HepG2 (cell line): Measurements from ENCODE around the gene ZC3H18. TPM values are rescaled to one million over a fixed set of nuclear protein-coding genes. Genes with fewer than 3 reads are reported as not detected.

Experiments used
- ESRRA ChIP-seq: sonication (generic); formaldehyde crosslinking; IDR thresholded peaks from 2 replicates; pipeline ENCODE4 v1.5.1; 2020; ENCODE audit warnings: mild to moderate bottlenecking, low read depth, missing genetic modification reagents
- HOXD1 ChIP-seq: sonication (generic); formaldehyde crosslinking; IDR thresholded peaks from 2 replicates; pipeline ENCODE4 v1.5.0; 2020; ENCODE audit warnings: missing genetic modification reagents
- KMT2B ChIP-seq: IDR thresholded peaks from 2 replicates; pipeline ENCODE4 v1.6.1; 2016; ENCODE audit warnings: missing genetic modification reagents, missing compliant biosample characterization
- MTF1 ChIP-seq: sonication (generic); formaldehyde crosslinking; IDR thresholded peaks from 2 replicates; pipeline ENCODE4 v1.5.0; 2020; ENCODE audit warnings: missing genetic modification reagents
- POGZ ChIP-seq: sonication (generic); formaldehyde crosslinking; IDR thresholded peaks from 2 replicates; pipeline ENCODE4 v1.4.0; 2020; ENCODE audit warnings: mild to moderate bottlenecking, missing genetic modification reagents
- RFXANK ChIP-seq: IDR thresholded peaks from 2 replicates; pipeline ENCODE4 v1.6.1; 2016
- SOX5 ChIP-seq: IDR thresholded peaks from 2 replicates; pipeline ENCODE4 v1.6.1; 2016; ENCODE audit warnings: borderline replicate concordance
- SP4 ChIP-seq: sonication (generic); formaldehyde crosslinking; IDR thresholded peaks from 2 replicates; pipeline ENCODE4 v1.8.1; 2023; ENCODE audit warnings: mild to moderate bottlenecking, missing genetic modification reagents
- TBX3 ChIP-seq: fragments of 450-650 bp; IDR thresholded peaks from 2 replicates; pipeline ENCODE4 v1.6.1; 2017; ENCODE audit warnings: antibody characterized with exemption, mild to moderate bottlenecking, inconsistent platforms, borderline replicate concordance
- ZBTB21 ChIP-seq: sonication (generic); formaldehyde crosslinking; IDR thresholded peaks from 2 replicates; pipeline ENCODE4 v1.4.0; 2020; ENCODE audit warnings: missing genetic modification reagents
- ZFP62 ChIP-seq: sonication (generic); formaldehyde crosslinking; IDR thresholded peaks from 2 replicates; pipeline ENCODE4 v1.4.0; 2020; ENCODE audit warnings: missing genetic modification reagents
- ZNF205 ChIP-seq: IDR thresholded peaks from 2 replicates; pipeline ENCODE4 v1.6.1; 2018; ENCODE audit warnings: missing biosample characterization, missing genetic modification reagents
- ZNF547 ChIP-seq: sonication (generic); formaldehyde crosslinking; IDR thresholded peaks from 2 replicates; pipeline ENCODE4 v1.5.1; 2020; ENCODE audit warnings: mild to moderate bottlenecking, missing genetic modification reagents
- ZNF782 ChIP-seq: sonication (generic); formaldehyde crosslinking; IDR thresholded peaks from 2 replicates; pipeline ENCODE4 v1.4.0; 2020; ENCODE audit warnings: missing genetic modification reagents, mild to moderate bottlenecking, borderline replicate concordance
- polyA plus RNA-seq, 8 experiments: library from polyadenylated mRNA; depleted of rRNA in 3 of 8; stranded (reverse) in 7 of 8; unstranded in 1 of 8; fragments of >200 nt; fragmentation: Illumina TruSeq in 4 of 8; extraction: Trizol in 4 of 8; gene quantifications; 2 replicates each; pipeline versions ENCODE4 v1.2.1 to v1.2.3, GENCODE V29; 2011 to 2016; ENCODE audit warnings: low read depth in 4 of 8, missing spikeins in 1 of 8, mixed read lengths in 1 of 8; ENCODE audit not compliant: insufficient read depth in 1 of 8
- total RNA-seq, 5 experiments: library from RNA; depleted of rRNA; stranded (reverse); fragments of >200 nt; fragmentation: Illumina TruSeq; extraction: Trizol; gene quantifications; 2 replicates each; pipeline ENCODE4 v1.2.3, GENCODE V29; 2016; ENCODE audit warnings: low read depth in 1 of 5
- TF ChIP-seq, protein P1 (sequence below): sonication (generic); formaldehyde crosslinking; IDR thresholded peaks from 2 replicates; pipeline ENCODE4 v1.4.0; 2020; ENCODE audit warnings: mild to moderate bottlenecking, missing genetic modification reagents
- TF ChIP-seq, protein P2 (sequence below): sonication (generic); formaldehyde crosslinking; IDR thresholded peaks from 2 replicates; pipeline ENCODE4 v1.5.0; 2020; ENCODE audit warnings: mild to moderate bottlenecking, missing genetic modification reagents
- TF ChIP-seq, protein P3 (sequence below), 2 experiments: sonication (generic) in 1 of 2; formaldehyde crosslinking in 1 of 2; IDR thresholded peaks; 2 replicates each; pipeline versions ENCODE4 v1.5.1 to v1.6.1; 2011 to 2020; ENCODE audit warnings: borderline replicate concordance in 1 of 2, low read depth in 1 of 2, low read length in 1 of 2, mild to moderate bottlenecking in 1 of 2, missing genetic modification reagents in 1 of 2, moderate library complexity in 1 of 2
- TF ChIP-seq, protein P4 (sequence below): IDR thresholded peaks from 2 replicates; pipeline ENCODE4 v1.6.1; 2016; ENCODE audit warnings: low read depth, control low read depth
- TF ChIP-seq, protein P5 (sequence below): IDR thresholded peaks from 2 replicates; pipeline ENCODE4 v1.6.1; 2018; ENCODE audit warnings: missing genetic modification reagents, mild to moderate bottlenecking, missing compliant biosample characterization
- TF ChIP-seq, protein P6 (sequence below): sonication (generic); formaldehyde crosslinking; IDR thresholded peaks from 2 replicates; pipeline ENCODE4 v1.9.0; 2021; ENCODE audit warnings: missing genetic modification reagents, borderline replicate concordance

Gene ZC3H18
- total and polyA plus RNA-seq, 2 of the 13 experiments (the other 11 are each of a cell fraction or from before 2014, with no cell fraction given) = 11.2 to 27.4 TPM

DNA sequence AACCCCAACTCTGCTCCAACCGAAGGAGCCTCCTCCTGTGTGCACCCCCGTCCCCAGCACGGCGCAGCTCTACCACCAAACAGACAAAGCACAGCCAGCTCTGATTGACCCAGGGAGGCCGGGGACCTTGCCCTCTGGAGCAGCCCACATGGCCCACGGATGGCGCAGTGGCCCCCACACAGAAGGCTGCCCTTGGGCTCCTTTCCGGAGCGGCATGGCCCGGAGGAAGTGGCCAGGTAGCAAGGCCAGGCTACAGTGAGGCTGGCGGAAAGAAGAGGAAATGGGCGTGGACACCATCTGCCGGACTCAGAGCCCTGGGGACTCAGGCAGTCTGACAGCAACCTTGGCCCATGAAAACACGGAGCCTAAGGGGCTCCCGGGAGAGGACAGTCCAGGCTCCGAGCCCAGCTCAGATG, 19.9 kb upstream of the ZC3H18 start (continued):
- TF ChIP-seq, protein P1, sequence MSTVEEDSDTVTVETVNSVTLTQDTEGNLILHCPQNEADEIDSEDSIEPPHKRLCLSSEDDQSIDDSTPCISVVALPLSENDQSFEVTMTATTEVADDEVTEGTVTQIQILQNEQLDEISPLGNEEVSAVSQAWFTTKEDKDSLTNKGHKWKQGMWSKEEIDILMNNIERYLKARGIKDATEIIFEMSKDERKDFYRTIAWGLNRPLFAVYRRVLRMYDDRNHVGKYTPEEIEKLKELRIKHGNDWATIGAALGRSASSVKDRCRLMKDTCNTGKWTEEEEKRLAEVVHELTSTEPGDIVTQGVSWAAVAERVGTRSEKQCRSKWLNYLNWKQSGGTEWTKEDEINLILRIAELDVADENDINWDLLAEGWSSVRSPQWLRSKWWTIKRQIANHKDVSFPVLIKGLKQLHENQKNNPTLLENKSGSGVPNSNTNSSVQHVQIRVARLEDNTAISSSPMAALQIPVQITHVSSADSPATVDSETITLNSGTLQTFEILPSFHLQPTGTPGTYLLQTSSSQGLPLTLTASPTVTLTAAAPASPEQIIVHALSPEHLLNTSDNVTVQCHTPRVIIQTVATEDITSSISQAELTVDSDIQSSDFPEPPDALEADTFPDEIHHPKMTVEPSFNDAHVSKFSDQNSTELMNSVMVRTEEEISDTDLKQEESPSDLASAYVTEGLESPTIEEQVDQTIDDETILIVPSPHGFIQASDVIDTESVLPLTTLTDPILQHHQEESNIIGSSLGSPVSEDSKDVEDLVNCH (CRISPR knock-in tag) = no peak
- no peak for TF ChIP-seq KMT2B (CRISPR knock-in tag)
- TF ChIP-seq, protein P2, sequence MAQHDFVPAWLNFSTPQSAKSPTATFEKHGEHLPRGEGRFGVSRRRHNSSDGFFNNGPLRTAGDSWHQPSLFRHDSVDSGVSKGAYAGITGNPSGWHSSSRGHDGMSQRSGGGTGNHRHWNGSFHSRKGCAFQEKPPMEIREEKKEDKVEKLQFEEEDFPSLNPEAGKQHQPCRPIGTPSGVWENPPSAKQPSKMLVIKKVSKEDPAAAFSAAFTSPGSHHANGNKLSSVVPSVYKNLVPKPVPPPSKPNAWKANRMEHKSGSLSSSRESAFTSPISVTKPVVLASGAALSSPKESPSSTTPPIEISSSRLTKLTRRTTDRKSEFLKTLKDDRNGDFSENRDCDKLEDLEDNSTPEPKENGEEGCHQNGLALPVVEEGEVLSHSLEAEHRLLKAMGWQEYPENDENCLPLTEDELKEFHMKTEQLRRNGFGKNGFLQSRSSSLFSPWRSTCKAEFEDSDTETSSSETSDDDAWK (CRISPR knock-in tag) = no peak
- no peak for TF ChIP-seq ZBTB21 (CRISPR knock-in tag)
- no peak for TF ChIP-seq POGZ
- TF ChIP-seq, protein P3, sequence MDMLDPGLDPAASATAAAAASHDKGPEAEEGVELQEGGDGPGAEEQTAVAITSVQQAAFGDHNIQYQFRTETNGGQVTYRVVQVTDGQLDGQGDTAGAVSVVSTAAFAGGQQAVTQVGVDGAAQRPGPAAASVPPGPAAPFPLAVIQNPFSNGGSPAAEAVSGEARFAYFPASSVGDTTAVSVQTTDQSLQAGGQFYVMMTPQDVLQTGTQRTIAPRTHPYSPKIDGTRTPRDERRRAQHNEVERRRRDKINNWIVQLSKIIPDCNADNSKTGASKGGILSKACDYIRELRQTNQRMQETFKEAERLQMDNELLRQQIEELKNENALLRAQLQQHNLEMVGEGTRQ (IDR thresholded peaks at IDR 0.05; ENCODE audit: low read depth, low read length) = no peak
- TF ChIP-seq, protein P3 (CRISPR knock-in tag; IDR thresholded peaks at IDR 0.05; ENCODE audit: borderline replicate concordance) = no peak
- no peak for TF ChIP-seq ZNF782 (CRISPR knock-in tag)
- no peak for TF ChIP-seq ESRRA (CRISPR knock-in tag)
- no peak for TF ChIP-seq MTF1 (CRISPR knock-in tag)
- TF ChIP-seq SP4 = no peak
- TF ChIP-seq ZNF547 (CRISPR knock-in tag) = no peak
- TF ChIP-seq TBX3 = no peak
- no peak for TF ChIP-seq HOXD1 (CRISPR knock-in tag)
- TF ChIP-seq, protein P4, sequence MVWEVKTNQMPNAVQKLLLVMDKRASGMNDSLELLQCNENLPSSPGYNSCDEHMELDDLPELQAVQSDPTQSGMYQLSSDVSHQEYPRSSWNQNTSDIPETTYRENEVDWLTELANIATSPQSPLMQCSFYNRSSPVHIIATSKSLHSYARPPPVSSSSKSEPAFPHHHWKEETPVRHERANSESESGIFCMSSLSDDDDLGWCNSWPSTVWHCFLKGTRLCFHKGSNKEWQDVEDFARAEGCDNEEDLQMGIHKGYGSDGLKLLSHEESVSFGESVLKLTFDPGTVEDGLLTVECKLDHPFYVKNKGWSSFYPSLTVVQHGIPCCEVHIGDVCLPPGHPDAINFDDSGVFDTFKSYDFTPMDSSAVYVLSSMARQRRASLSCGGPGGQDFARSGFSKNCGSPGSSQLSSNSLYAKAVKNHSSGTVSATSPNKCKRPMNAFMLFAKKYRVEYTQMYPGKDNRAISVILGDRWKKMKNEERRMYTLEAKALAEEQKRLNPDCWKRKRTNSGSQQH (CRISPR knock-in tag) = no peak
- TF ChIP-seq, protein P5, sequence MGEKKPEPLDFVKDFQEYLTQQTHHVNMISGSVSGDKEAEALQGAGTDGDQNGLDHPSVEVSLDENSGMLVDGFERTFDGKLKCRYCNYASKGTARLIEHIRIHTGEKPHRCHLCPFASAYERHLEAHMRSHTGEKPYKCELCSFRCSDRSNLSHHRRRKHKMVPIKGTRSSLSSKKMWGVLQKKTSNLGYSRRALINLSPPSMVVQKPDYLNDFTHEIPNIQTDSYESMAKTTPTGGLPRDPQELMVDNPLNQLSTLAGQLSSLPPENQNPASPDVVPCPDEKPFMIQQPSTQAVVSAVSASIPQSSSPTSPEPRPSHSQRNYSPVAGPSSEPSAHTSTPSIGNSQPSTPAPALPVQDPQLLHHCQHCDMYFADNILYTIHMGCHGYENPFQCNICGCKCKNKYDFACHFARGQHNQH (CRISPR knock-in tag) = no peak
- TF ChIP-seq, protein P6, sequence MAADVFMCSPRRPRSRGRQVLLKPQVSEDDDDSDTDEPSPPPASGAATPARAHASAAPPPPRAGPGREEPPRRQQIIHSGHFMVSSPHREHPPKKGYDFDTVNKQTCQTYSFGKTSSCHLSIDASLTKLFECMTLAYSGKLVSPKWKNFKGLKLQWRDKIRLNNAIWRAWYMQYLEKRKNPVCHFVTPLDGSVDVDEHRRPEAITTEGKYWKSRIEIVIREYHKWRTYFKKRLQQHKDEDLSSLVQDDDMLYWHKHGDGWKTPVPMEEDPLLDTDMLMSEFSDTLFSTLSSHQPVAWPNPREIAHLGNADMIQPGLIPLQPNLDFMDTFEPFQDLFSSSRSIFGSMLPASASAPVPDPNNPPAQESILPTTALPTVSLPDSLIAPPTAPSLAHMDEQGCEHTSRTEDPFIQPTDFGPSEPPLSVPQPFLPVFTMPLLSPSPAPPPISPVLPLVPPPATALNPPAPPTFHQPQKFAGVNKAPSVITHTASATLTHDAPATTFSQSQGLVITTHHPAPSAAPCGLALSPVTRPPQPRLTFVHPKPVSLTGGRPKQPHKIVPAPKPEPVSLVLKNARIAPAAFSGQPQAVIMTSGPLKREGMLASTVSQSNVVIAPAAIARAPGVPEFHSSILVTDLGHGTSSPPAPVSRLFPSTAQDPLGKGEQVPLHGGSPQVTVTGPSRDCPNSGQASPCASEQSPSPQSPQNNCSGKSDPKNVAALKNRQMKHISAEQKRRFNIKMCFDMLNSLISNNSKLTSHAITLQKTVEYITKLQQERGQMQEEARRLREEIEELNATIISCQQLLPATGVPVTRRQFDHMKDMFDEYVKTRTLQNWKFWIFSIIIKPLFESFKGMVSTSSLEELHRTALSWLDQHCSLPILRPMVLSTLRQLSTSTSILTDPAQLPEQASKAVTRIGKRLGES (CRISPR knock-in tag) = no peak
- TF ChIP-seq ZNF205 (CRISPR knock-in tag) = no peak
- TF ChIP-seq SOX5 = no peak; the same call in 1 of the 2 replicates
- TF ChIP-seq ZFP62 (CRISPR knock-in tag) = no peak
- TF ChIP-seq RFXANK (CRISPR knock-in tag) = no peak
